Neural crest cell (in vitro differentiated cells): ENCODE results near the gene BRCA1. TPM values are rescaled to one million over a fixed set of nuclear protein-coding genes. Genes with fewer than 3 reads are reported as not detected.
"Not testable (repeated sequence)": the region's sequence is repeated elsewhere in the genome, so short reads cannot be mapped to it uniquely, and the experiment has no call there.

ENCODE experiments used
- DNase-seq: peaks from one replicate; pipeline ENCODE4 v3.0.0; 2021; ENCODE audit warnings: low read depth, mixed read lengths, low spot score
- H3K27ac Mint-ChIP-seq: one replicate; pipeline ENCODE4 v1.8.0; 2021; ENCODE audit warnings: mild to moderate bottlenecking, mixed read lengths; ENCODE audit not compliant: unreplicated experiment
- H3K27me3 Mint-ChIP-seq: 2 replicates; pipeline ENCODE4 v1.8.0; 2021; ENCODE audit warnings: low read depth, mild to moderate bottlenecking, mixed read lengths
- H3K36me3 Mint-ChIP-seq: 2 replicates; pipeline ENCODE4 v1.8.0; 2021; ENCODE audit warnings: low read depth, mild to moderate bottlenecking, mixed read lengths
- H3K4me1 Mint-ChIP-seq: 2 replicates; pipeline ENCODE4 v1.8.0; 2021; ENCODE audit warnings: mixed read lengths
- H3K4me3 Mint-ChIP-seq: one replicate; pipeline ENCODE4 v1.8.0; 2021; ENCODE audit warnings: mild to moderate bottlenecking, mixed read lengths
- H3K9me3 Mint-ChIP-seq: 2 replicates; pipeline ENCODE4 v1.8.0; 2021; ENCODE audit warnings: mixed read lengths
- CTCF ChIP-seq: fragments of 200-600 bp; sonication (generic); conservative IDR thresholded peaks from 2 replicates; pipeline ENCODE4 v1.5.0; 2021; ENCODE audit warnings: antibody characterized with exemption, mild to moderate bottlenecking
- total RNA-seq: library from RNA; stranded (reverse); gene quantifications from 2 replicates; pipeline ENCODE4 v1.2.1, GENCODE V29; 2021

BRCA1 gene
- total RNA-seq, 1 donor from 2014 or later, result 62.4 TPM

GRCh38 chr17:43105146-43105545, 20.0 kb downstream of the BRCA1 start:
- H3K4me1 Mint-ChIP-seq, result no peaks in the 10 kb centered on the region
- no peak overlapping the region for H3K27ac Mint-ChIP-seq
- H3K36me3 Mint-ChIP-seq, result peaks cover 11% of the 10 kb centered on the region
- no peaks in the 10 kb centered on the region for H3K27me3 Mint-ChIP-seq
- H3K9me3 Mint-ChIP-seq, result no peaks in the 10 kb centered on the region
- no peak for DNase-seq
- no peak overlapping the region for H3K4me3 Mint-ChIP-seq
- TF ChIP-seq CTCF, result no peak

DNA sequence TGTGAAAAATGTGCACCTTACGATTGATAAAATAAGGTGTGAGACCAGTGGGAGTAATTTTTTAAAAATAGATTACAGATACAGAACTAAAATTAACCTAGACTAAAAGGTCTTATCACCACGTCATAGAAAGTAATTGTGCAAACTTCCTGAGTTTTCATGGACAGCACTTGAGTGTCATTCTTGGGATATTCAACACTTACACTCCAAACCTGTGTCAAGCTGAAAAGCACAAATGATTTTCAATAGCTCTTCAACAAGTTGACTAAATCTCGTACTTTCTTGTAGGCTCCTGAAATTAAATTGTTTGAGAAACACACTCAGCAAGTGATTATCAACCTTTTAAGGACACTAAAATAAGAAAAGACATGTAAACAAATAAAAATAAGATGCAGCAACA, 20.5 kb downstream of the BRCA1 start:
- Mint-ChIP-seq H3K4me3 (no peak overlapping the region), H3K36me3 (peaks cover 11% of the 10 kb centered on the region), H3K27me3 (no peaks in the 10 kb centered on the region), H3K4me1 (no peaks in the 10 kb centered on the region), H3K9me3 (no peaks in the 10 kb centered on the region), H3K27ac (no peak overlapping the region)
- no peak for DNase-seq
- no peak for TF ChIP-seq CTCF

DNA sequence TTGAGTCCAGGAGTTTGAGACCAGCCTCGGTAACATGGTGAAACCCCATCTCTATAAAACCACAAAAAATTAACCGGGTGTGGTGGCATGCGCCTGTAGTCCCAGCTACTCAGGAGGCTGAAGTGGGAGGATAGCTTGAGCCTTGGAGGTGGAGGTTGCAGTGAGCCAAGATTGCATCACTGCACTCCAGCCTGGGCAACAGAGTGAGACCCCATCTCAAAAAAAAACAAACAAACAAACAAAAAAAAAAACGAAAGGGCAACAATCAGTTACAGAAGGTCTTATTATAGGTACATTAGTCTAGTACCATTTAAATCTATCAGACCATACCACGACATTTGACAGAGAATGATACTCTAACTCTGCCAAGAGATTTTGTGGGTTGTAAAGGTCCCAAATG, 29.8 kb downstream of the BRCA1 start:
- not testable (repeated sequence) for H3K9me3 Mint-ChIP-seq, H3K27me3 Mint-ChIP-seq, H3K4me3 Mint-ChIP-seq, H3K27ac Mint-ChIP-seq, DNase-seq, H3K4me1 Mint-ChIP-seq, H3K36me3 Mint-ChIP-seq

DNA sequence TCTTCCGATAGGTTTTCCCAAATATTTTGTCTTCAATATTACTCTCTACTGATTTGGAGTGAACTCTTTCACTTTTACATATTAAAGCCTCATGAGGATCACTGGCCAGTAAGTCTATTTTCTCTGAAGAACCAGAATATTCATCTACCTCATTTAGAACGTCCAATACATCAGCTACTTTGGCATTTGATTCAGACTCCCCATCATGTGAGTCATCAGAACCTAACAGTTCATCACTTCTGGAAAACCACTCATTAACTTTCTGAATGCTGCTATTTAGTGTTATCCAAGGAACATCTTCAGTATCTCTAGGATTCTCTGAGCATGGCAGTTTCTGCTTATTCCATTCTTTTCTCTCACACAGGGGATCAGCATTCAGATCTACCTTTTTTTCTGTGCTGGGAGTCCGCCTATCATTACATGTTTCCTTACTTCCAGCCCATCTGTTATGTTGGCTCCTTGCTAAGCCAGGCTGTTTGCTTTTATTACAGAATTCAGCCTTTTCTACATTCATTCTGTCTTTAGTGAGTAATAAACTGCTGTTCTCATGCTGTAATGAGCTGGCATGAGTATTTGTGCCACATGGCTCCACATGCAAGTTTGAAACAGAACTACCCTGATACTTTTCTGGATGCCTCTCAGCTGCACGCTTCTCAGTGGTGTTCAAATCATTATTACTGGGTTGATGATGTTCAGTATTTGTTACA, 30.9 kb downstream of the BRCA1 start:
- Mint-ChIP-seq H3K4me3 (no peak overlapping the region), H3K36me3 (peaks cover 6% of the 10 kb centered on the region), H3K27me3 (no peaks in the 10 kb centered on the region)

GRCh38 chr17:43092901-43093300, 32.3 kb downstream of the BRCA1 start:
- Mint-ChIP-seq H3K36me3 (peaks cover 6% of the 10 kb centered on the region), H3K9me3 (no peaks in the 10 kb centered on the region), H3K4me1 (no peaks in the 10 kb centered on the region), H3K4me3 (no peak overlapping the region), H3K27me3 (no peaks in the 10 kb centered on the region), H3K27ac (no peak overlapping the region)
- no peak for TF ChIP-seq CTCF
- no peak for DNase-seq

More for the DNA sequence above, 30.9 kb downstream of the BRCA1 start:
- Mint-ChIP-seq H3K9me3 (no peaks in the 10 kb centered on the region), H3K27ac (no peak overlapping the region), H3K4me1 (no peaks in the 10 kb centered on the region)
- TF ChIP-seq CTCF, result no peak
- DNase-seq, result no peak

DNA sequence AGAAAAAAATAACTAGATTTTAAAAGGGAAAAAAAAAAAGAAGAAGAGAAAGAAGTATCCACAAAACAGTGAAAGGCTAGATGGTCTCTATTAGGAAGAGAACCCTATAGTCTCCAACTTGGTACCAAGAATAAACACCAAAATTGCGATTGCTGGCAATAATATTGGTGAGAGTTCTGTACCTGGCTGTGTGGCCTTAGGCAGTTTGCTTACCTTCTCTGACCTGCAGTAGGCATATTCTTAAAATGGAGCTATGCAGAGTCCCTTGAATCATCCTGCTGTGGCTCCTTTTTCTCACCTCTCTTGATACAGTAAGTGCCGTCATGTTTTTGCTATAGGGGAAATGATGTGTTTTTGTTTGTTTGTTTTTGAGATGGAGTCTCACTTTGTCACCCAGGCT, 35.1 kb downstream of the BRCA1 start:
- peaks cover 7% of the 10 kb centered on the region for H3K4me1 Mint-ChIP-seq
- H3K27ac Mint-ChIP-seq, result no peak overlapping the region
- no peak overlapping the region for H3K4me3 Mint-ChIP-seq
- DNase-seq, result no peak
- no peaks in the 10 kb centered on the region for H3K27me3 Mint-ChIP-seq
- H3K36me3 Mint-ChIP-seq, result no peaks in the 10 kb centered on the region
- no peaks in the 10 kb centered on the region for H3K9me3 Mint-ChIP-seq
- no peak for TF ChIP-seq CTCF
